BLaER1 treated with 17β-estradiol and CSF1 and Interleukin-3, amounts not matched to agents 10 nM and 100 nM (cell line): ENCODE results near the gene FEV.

Source experiments
- H3K27ac ChIP-seq, 11 experiments: shearing (Covaris generic); formaldehyde crosslinking; 2 replicates each; pipeline ENCODE4 v1.8.1; 2022
- H3K27me3 ChIP-seq, 11 experiments: shearing (Covaris generic); formaldehyde crosslinking; 2 replicates each; pipeline ENCODE4 v1.8.1; 2022
- H3K36me3 ChIP-seq, 11 experiments: shearing (Covaris generic); formaldehyde crosslinking; 2 replicates each; pipeline ENCODE4 v1.8.1; 2022
- H3K4me1 ChIP-seq, 10 experiments: shearing (Covaris generic); formaldehyde crosslinking; 2 replicates each; pipeline ENCODE4 v1.8.1; 2022
- H3K4me2 ChIP-seq, 11 experiments: shearing (Covaris generic); formaldehyde crosslinking; 2 replicates each; pipeline ENCODE4 v1.8.1; 2022
- H3K4me3 ChIP-seq, 10 experiments: shearing (Covaris generic); formaldehyde crosslinking; 2 replicates each; pipeline ENCODE4 v1.8.1; 2022
- H3K9ac ChIP-seq, 11 experiments: shearing (Covaris generic); formaldehyde crosslinking; 2 replicates each; pipeline ENCODE4 v1.8.1; 2022
- H3K9me3 ChIP-seq, 11 experiments: shearing (Covaris generic); formaldehyde crosslinking; replicated peaks in 1 of 11; 2 replicates each; pipeline ENCODE4 v1.8.1; 2022
- H4K20me1 ChIP-seq, 11 experiments: shearing (Covaris generic); formaldehyde crosslinking; 2 replicates each; pipeline ENCODE4 v1.8.1; 2022
- Cebpa-rat ChIP-seq, 11 experiments: shearing (Covaris generic); IDR thresholded peaks; 2 replicates each; pipeline ENCODE4 v1.8.1; 2022

The FEV gene

DNA sequence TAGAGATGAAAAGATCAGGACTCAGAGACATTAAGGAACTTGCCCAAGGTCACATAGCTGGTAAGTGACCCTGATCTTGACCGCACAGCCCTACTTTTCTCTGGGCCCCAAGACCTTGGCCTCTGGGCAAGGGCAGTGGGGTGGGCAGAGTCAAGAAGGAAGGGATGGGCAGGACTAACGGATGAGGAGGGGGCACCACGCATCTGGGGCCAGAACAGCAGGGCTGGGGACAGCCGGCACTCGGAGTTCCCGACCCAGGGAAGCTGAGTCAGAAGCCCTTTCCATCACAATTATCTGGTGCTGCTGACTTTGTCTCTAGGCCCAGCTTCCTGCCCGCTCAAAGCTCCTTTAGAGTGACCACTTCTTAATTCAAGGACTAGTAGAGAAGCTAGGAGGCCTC lies 42.0 kb upstream of the FEV start:
- no peaks in the 10 kb centered on the region for H3K36me3 ChIP-seq
- no peaks in the 10 kb centered on the region for H3K9me3 ChIP-seq

DNA sequence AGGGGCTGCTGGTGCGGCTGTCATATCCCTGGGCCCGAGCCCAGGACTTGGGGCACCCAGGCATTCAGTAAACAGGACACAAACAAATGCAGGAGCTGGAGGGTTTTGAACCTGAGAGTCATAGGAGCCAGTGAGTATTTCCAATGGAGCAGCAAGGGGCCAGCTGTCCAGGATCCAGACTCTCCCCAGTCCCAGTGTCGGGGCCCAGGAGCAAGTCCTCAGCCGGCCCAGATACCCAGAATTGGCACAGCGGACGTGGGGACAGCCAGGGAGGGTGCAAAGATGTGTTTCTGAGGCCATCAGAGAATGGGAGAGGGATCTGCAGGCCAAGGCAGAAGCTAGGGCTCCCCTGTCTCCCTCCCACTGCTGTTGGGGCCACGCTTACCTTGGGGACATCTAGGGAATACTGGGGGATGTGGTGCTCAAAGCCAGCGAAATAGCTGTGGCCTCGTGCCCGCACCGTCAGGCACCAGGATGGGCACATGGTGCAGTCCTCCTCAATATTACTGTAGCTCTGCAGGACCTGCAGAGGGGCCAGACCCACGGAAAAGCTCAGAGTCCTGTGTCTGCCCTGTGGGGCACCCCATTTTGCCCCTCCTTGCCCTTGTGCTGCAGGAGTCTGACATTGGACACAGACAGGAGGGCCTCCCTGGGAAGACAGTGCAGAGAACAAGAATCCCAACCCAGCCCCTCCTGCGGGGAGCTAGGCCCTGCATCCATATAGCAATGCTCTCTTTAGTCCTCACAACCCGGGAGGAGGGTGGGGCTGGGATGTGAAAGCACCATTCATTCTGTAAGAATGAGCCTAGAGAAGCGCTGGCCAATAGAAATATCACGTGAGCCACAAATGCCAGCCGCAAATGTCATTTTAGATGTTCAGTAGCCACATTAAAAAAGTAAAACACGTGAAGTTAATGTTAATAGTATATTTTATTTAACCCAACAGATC lies 40.9 kb upstream of the FEV start:
- Histone ChIP-seq H3K27me3 (no peaks in the 10 kb centered on the region; a peak in 1 of 22 replicates), H3K27ac (no peak overlapping the region), H3K9me3 (no peaks in the 10 kb centered on the region), H4K20me1 (peaks cover 0 to 39% (median 0%) of the 10 kb centered on the region in 11 experiments; a peak in 8 of 22 replicates), H3K9ac (no peak overlapping the region), H3K4me3 (no peak overlapping the region), H3K4me1 (no peaks in the 10 kb centered on the region), H3K4me2 (no peak overlapping the region), H3K36me3 (no peaks in the 10 kb centered on the region)
- TF ChIP-seq Cebpa-rat (IDR thresholded peaks at IDR 0.05): no peak

More for the DNA sequence above, 42.0 kb upstream of the FEV start:
- H4K20me1 ChIP-seq: peaks cover 0 to 39% (median 0%) of the 10 kb centered on the region in 11 experiments; a peak in 8 of 22 replicates
- no peak overlapping the region for H3K4me3 ChIP-seq
- H3K27me3 ChIP-seq: no peaks in the 10 kb centered on the region; a peak in 1 of 22 replicates
- no peaks in the 10 kb centered on the region for H3K4me1 ChIP-seq
- no peak overlapping the region for H3K4me2 ChIP-seq
- H3K27ac ChIP-seq: no peak overlapping the region
- no peak for TF ChIP-seq Cebpa-rat (IDR thresholded peaks at IDR 0.05)
- no peak overlapping the region for H3K9ac ChIP-seq

DNA sequence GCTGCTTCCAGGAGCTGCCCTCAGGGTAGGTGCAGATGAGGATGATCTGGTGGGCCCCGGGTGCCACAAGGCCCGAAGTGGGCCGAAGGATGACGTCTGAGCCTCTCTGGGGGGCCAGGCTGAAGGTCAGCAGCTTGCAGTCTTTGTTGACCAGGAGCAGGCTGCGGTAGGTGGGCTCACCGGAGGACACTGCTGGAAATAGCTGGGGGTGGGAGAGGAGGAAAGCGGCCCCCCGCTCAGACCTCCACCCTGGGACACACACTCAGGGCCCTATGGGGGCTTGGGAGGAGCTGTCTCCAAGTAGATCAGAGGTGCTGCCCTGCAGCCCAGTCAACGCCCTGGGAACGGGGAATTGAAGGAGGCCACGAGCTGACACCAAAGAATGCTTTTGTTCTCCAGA lies 39.1 kb upstream of the FEV start:
- Histone ChIP-seq H3K4me2 (no peak overlapping the region), H3K4me3 (no peak overlapping the region), H3K36me3 (no peaks in the 10 kb centered on the region), H3K9me3 (no peaks in the 10 kb centered on the region), H3K27me3 (no peaks in the 10 kb centered on the region; a peak in 4 of 22 replicates), H3K27ac (no peak overlapping the region), H3K9ac (no peak overlapping the region), H4K20me1 (peaks cover 0 to 33% (median 0%) of the 10 kb centered on the region in 11 experiments; a peak in 7 of 22 replicates), H3K4me1 (peaks cover 0 to 7% (median 0%) of the 10 kb centered on the region in 10 experiments; a peak in 1 of 20 replicates)
- no peak for TF ChIP-seq Cebpa-rat (IDR thresholded peaks at IDR 0.05)

DNA sequence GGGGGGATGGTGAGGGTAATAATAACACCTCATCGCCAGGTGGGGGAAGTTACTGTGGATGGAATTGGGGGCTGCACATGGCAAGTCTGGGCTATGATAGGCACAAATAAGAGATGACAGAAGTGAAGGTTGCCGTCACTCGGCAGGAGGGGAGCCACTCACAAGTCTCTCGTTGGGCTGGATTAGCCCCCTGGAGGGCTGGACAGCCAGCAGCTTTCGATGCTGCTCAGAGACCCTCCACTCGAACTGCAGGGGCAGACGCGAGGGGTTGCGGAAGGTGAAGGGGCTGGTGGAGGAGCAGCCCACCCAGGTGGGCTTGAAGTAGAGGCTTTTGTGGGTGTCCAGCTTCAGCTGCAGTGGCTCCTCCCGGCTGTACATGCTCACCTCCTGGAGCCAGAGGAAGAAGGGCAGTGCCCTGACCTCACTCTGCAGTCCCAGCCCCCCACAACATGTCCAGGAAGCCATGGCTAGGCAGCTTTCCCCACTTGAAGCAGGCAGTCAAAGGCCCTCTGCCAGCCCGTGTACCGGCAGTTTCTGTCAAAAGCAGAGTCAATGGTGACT lies 38.1 kb upstream of the FEV start:
- H3K9me3 ChIP-seq: no peaks in the 10 kb centered on the region
- H3K27me3 ChIP-seq: no peaks in the 10 kb centered on the region; a peak in 4 of 22 replicates

DNA sequence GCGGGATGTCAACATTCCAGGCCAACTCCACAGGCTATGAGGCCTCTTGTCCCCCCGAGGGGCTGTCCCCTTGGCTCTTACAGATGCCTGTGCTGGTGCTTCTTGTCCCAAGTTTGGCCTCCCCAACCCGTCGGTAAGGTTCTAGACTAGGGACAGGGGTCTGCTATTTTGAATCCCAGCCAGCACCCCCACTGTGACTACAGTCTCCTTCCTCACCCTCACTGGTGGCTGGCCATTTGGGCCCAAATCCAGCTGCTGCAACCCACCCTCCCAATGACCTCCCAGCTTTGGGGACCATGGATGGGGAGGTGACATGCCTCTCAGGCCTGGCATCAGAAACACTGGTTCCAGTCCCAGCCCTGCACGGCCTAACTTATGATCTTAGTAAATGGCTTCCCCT lies 37.6 kb upstream of the FEV start:
- Histone ChIP-seq H3K27ac (no peak overlapping the region), H3K36me3 (no peaks in the 10 kb centered on the region), H3K4me3 (no peak overlapping the region), H3K9ac (no peak overlapping the region), H3K4me1 (peaks cover 0 to 7% (median 0%) of the 10 kb centered on the region in 10 experiments; a peak in 1 of 20 replicates), H3K4me2 (no peak overlapping the region), H4K20me1 (peaks cover 0 to 30% (median 0%) of the 10 kb centered on the region in 11 experiments; a peak in 6 of 22 replicates), H3K27me3 (no peaks in the 10 kb centered on the region; a peak in 4 of 22 replicates), H3K9me3 (no peaks in the 10 kb centered on the region)
- TF ChIP-seq Cebpa-rat (IDR thresholded peaks at IDR 0.05): no peak

More for the DNA sequence above, 38.1 kb upstream of the FEV start:
- Histone ChIP-seq H4K20me1 (peaks cover 0 to 30% (median 0%) of the 10 kb centered on the region in 11 experiments; a peak in 5 of 22 replicates), H3K27ac (no peak overlapping the region), H3K9ac (no peak overlapping the region), H3K4me2 (no peak overlapping the region), H3K4me1 (peaks cover 0 to 7% (median 0%) of the 10 kb centered on the region in 10 experiments; a peak in 1 of 20 replicates), H3K36me3 (no peaks in the 10 kb centered on the region), H3K4me3 (no peak overlapping the region)
- no peak for TF ChIP-seq Cebpa-rat (IDR thresholded peaks at IDR 0.05)

DNA sequence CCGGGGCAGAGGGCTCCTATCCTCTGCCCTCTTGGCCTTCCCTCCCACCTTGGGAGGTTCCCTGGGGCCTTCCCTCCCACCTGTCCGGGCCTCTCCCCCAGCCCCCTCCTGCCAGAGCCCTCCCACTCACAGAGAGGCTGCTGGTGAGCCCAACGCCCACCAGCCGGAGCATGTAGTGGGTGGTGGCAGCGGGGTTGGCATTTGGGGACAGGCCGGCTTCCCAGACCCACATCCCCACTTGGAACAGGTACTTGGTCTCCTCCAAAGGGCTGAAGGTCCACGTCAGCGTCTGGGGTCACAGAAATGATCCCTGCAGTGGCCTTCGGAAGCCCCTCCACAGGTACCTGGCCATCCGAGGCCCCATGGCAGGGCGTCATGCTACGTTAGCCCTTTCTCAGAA lies 37.1 kb upstream of the FEV start:
- Histone ChIP-seq H3K36me3 (no peaks in the 10 kb centered on the region), H3K9me3 (no peaks in the 10 kb centered on the region), H3K4me1 (peaks cover 0 to 7% (median 0%) of the 10 kb centered on the region in 10 experiments; a peak in 1 of 20 replicates), H3K27ac (no peak overlapping the region), H3K4me3 (no peak overlapping the region), H4K20me1 (peaks cover 0 to 27% (median 0%) of the 10 kb centered on the region in 11 experiments; a peak in 6 of 22 replicates), H3K4me2 (no peak overlapping the region), H3K27me3 (no peaks in the 10 kb centered on the region; a peak in 4 of 22 replicates), H3K9ac (no peak overlapping the region)
- no peak for TF ChIP-seq Cebpa-rat (IDR thresholded peaks at IDR 0.05)

DNA sequence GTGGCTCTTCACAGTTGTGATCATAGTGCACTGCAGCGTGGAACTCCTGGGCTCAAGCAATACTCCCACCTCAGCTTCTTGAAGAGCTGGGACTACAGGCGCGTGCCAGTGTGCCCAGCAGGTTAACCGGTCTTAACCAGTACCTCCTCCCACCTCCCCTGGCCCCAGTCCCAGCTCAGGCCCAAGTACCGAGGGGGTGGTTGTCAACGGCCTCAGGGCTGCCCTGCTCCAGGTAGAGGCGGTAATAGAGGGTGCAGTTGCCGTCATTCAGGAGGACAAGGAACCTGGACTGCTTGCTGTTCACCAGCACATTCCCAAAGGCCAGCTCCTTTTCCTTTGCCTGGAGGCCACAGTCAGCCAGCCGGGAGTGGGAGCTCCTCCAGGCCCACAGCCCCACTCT lies 36.6 kb upstream of the FEV start:
- H3K4me2 ChIP-seq: no peak overlapping the region
- TF ChIP-seq Cebpa-rat (IDR thresholded peaks at IDR 0.05): no peak
- no peak overlapping the region for H3K4me3 ChIP-seq
- H3K4me1 ChIP-seq: peaks cover 0 to 7% (median 0%) of the 10 kb centered on the region in 10 experiments; a peak in 1 of 20 replicates
- no peak overlapping the region for H3K27ac ChIP-seq
- peaks cover 0 to 23% (median 0%) of the 10 kb centered on the region in 11 experiments; a peak in 6 of 22 replicates for H4K20me1 ChIP-seq
- no peaks in the 10 kb centered on the region for H3K36me3 ChIP-seq
- H3K27me3 ChIP-seq: no peaks in the 10 kb centered on the region; a peak in 4 of 22 replicates
- no peak overlapping the region for H3K9ac ChIP-seq
- H3K9me3 ChIP-seq: no peaks in the 10 kb centered on the region

DNA sequence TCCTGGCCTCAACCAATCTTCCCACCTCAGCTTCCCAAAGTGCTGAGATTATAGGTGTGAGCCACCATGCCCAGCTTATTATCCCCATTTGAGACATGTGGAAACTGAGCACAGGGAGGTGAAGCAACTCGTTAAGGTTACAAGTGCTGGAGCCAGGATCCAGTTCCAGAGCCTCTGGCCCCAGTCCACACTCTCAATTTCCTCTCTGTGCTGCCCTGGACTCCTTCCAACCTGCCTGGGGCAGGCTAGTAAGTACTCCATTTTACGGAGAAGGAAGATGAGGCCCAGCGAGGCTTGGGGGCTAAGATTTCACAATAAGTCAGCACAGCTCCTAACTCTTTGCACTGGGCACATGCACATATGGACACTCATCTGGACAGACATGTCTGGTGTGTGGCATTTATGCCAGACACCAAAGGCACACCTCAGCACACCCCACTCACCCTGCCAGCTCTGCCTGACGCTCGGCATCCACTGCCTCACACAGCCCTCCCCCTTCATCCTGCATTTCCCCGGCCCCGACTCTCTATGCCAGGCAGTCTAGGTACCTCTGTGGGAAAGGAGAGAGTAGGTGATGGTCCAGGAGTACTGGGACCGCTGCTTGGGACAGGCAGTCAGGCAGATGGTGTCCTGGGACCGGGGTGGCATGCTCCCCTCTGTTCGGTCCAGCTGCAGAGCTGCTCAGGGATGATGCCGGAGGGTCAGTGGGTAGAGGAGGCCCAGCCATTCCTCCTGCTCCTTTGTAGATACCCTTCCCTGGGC lies 35.8 kb upstream of the FEV start:
- Histone ChIP-seq H3K27ac (no peak overlapping the region), H3K27me3 (no peaks in the 10 kb centered on the region; a peak in 4 of 22 replicates), H3K4me1 (peaks cover 0 to 7% (median 0%) of the 10 kb centered on the region in 10 experiments; a peak in 1 of 20 replicates), H3K4me3 (no peak overlapping the region), H4K20me1 (peaks cover 0 to 15% (median 0%) of the 10 kb centered on the region in 11 experiments; a peak in 6 of 22 replicates), H3K9me3 (no peaks in the 10 kb centered on the region), H3K4me2 (no peak overlapping the region), H3K36me3 (no peaks in the 10 kb centered on the region), H3K9ac (no peak overlapping the region)
- TF ChIP-seq Cebpa-rat (IDR thresholded peaks at IDR 0.05): no peak
